ENCODE results near the gene KRTAP10-1.

- no peak for TF ChIP-seq CTCF (IDR thresholded peaks at IDR 0.05; ENCODE audit: borderline replicate concordance, extremely low read depth, low read length, poor library complexity, severe bottlenecking)
- TF ChIP-seq EZH2 (IDR thresholded peaks at IDR 0.05; ENCODE audit: borderline replicate concordance, low read depth, low read length, severe bottlenecking) = no peak
Observed at GRCh38 chr21:44552681-44553080, 12.7 kb upstream of the KRTAP10-1 start.

Data from DND-41 (cell line).